ENCODE measurements around the gene XKRX. TPM values are rescaled to one million over a fixed set of nuclear protein-coding genes. Genes with fewer than 3 reads are reported as not detected.

Gene XKRX
- total RNA-seq, 4 donors from 2014 or later: 0.13 to 0.90 (median 0.16) TPM; not detected in 1

DNA sequence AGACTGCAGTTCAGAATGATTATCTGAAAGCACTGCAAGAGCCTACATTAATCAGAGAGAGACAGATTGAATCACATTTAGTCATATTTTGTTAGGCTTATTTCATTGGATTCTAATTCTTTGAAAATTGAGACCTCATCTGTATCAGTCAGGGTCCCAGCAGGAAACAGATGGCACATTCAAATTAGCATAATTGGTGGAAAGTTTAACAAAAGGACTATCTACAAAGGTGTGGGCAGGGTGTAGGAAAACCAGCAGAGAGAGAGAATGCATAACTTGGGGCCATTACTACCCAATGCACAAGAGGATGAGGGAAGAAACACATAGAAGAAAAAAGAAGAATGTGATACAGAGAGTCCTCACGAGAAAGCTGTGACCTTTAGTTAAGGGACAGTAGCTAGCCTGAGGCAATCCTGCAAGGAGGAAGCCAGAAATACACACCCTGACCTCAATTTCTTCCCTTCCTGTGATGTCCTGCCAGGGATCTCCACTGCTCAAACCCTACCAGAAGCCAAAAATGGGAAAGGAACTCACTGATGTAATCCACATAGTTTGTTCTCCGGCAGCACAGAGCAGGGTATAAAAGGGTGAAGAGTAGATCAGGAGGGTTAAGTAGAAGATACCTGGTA is 17.7 kb upstream of the XKRX start:
- intact Hi-C loops (cut with DNase I; ENCODE audit: low total_unique reads): no loop called here

GRCh38 chrX:100944601-100945000 is 15.9 kb upstream of the XKRX start:
- Histone ChIP-seq H3K4me3 (no peak overlapping the region), H3K36me3 (no peaks in the 10 kb centered on the region), H3K9me3 (no peaks in the 10 kb centered on the region), H3K4me1 (no peaks in the 10 kb centered on the region), H3K27me3 (no peaks in the 10 kb centered on the region), H3K27ac (no peak overlapping the region)
- ATAC-seq: no peak
- TF ChIP-seq, protein P1, sequence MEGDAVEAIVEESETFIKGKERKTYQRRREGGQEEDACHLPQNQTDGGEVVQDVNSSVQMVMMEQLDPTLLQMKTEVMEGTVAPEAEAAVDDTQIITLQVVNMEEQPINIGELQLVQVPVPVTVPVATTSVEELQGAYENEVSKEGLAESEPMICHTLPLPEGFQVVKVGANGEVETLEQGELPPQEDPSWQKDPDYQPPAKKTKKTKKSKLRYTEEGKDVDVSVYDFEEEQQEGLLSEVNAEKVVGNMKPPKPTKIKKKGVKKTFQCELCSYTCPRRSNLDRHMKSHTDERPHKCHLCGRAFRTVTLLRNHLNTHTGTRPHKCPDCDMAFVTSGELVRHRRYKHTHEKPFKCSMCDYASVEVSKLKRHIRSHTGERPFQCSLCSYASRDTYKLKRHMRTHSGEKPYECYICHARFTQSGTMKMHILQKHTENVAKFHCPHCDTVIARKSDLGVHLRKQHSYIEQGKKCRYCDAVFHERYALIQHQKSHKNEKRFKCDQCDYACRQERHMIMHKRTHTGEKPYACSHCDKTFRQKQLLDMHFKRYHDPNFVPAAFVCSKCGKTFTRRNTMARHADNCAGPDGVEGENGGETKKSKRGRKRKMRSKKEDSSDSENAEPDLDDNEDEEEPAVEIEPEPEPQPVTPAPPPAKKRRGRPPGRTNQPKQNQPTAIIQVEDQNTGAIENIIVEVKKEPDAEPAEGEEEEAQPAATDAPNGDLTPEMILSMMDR (IDR thresholded peaks at IDR 0.05 in 4 of 5, conservative IDR thresholded peaks at IDR 0.05 in 1 of 5): no peak
- TF ChIP-seq POLR2A (IDR thresholded peaks at IDR 0.05): no peak
- in situ Hi-C loops (cut with MboI; ENCODE audit: low sequenced_read_pairs in 4 of 4) (no loop called here), intact Hi-C loops (cut with DNase I; ENCODE audit: low total_unique reads) (no loop called here)
- DNase-seq: no peak

More for the DNA sequence above, 17.7 kb upstream of the XKRX start:
- Histone ChIP-seq H3K27ac (no peak overlapping the region), H3K9me3 (no peaks in the 10 kb centered on the region), H3K4me3 (no peak overlapping the region), H3K36me3 (no peaks in the 10 kb centered on the region), H3K4me1 (no peaks in the 10 kb centered on the region), H3K27me3 (no peaks in the 10 kb centered on the region)
- TF ChIP-seq, protein P1 (IDR thresholded peaks at IDR 0.05 in 4 of 5, conservative IDR thresholded peaks at IDR 0.05 in 1 of 5): no peak
- no peak for TF ChIP-seq POLR2A (IDR thresholded peaks at IDR 0.05)
- in situ Hi-C loops (cut with MboI; ENCODE audit: low sequenced_read_pairs in 4 of 4): no loop called here
- ATAC-seq: no peak
- no peak for DNase-seq

- ATAC-seq: no peak
- H3K4me1 ChIP-seq: no peaks in the 10 kb centered on the region
- intact Hi-C loops (cut with DNase I; ENCODE audit: low total_unique reads): no loop called here
- DNase-seq: no peak
- TF ChIP-seq, protein P1 (IDR thresholded peaks at IDR 0.05 in 4 of 5, conservative IDR thresholded peaks at IDR 0.05 in 1 of 5): no peak
- no peak for TF ChIP-seq POLR2A (IDR thresholded peaks at IDR 0.05)
- no peaks in the 10 kb centered on the region for H3K9me3 ChIP-seq
- H3K27ac ChIP-seq: no peak overlapping the region
- H3K27me3 ChIP-seq: no peaks in the 10 kb centered on the region
- in situ Hi-C loops (cut with MboI; ENCODE audit: low sequenced_read_pairs in 4 of 4): no loop called here
- H3K4me3 ChIP-seq: no peak overlapping the region
- H3K36me3 ChIP-seq: no peaks in the 10 kb centered on the region
Measured at GRCh38 chrX:100939333-100939732, 10.6 kb upstream of the XKRX start.

DNA sequence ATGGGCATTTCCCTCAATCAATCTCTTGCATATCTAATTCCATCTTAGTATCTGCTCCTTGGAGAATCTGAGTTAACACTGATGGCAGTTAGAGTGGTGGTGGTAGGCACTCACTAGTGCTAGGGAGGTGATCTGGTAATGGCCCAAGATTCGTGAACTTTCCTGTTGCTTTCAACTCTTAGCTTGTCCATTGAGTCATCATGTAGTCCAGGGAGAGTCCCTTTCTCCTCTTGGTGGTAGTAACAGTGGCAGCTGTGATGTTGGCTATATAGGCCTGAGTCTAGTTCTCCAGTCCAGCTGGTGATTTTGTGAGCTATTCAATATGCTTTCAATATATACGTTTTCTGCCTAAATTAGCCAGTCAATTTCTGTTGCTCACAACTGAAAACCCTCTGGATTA is 7.0 kb upstream of the XKRX start:
- DNase-seq (no peak), ATAC-seq (no peak)
- intact Hi-C loops (cut with DNase I; ENCODE audit: low total_unique reads): no loop called here
- in situ Hi-C loops (cut with MboI; ENCODE audit: low sequenced_read_pairs in 4 of 4): no loop called here
- Histone ChIP-seq H3K4me1 (no peaks in the 10 kb centered on the region), H3K9me3 (no peaks in the 10 kb centered on the region), H3K36me3 (no peaks in the 10 kb centered on the region), H3K27ac (no peak overlapping the region), H3K4me3 (no peak overlapping the region), H3K27me3 (no peaks in the 10 kb centered on the region)
- TF ChIP-seq, protein P1 (IDR thresholded peaks at IDR 0.05 in 4 of 5, conservative IDR thresholded peaks at IDR 0.05 in 1 of 5): no peak
- TF ChIP-seq POLR2A (IDR thresholded peaks at IDR 0.05): no peak

DNA sequence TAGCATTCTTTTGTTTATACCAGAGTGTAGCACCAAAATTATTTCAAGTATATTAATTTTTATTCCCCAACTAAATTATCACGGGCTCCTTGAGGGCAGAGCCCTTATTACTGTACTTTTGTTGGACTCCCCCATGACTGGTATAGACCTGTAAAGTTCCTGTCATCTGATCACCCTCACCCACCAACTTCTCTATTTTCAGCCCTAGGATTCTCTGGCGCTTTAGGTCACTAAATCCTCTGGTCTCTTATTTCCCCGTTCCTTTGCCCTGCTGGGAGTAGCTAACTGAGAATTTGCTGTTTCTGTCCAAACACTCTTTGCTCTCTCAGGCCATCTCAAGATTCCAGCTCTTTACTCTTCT is 3.2 kb upstream of the XKRX start:
- Histone ChIP-seq H3K27ac (no peak overlapping the region), H3K4me3 (no peak overlapping the region), H3K36me3 (no peaks in the 10 kb centered on the region), H3K9me3 (no peaks in the 10 kb centered on the region), H3K4me1 (no peaks in the 10 kb centered on the region), H3K27me3 (peaks cover 0 to 14% (median 5%) of the 10 kb centered on the region in 3 donors)
- DNase-seq (no peak), ATAC-seq (no peak)
- no peak for TF ChIP-seq POLR2A (IDR thresholded peaks at IDR 0.05)
- TF ChIP-seq, protein P1 (IDR thresholded peaks at IDR 0.05 in 4 of 5, conservative IDR thresholded peaks at IDR 0.05 in 1 of 5): no peak
- intact Hi-C loops (cut with DNase I; ENCODE audit: low total_unique reads): no loop called here
- in situ Hi-C loops (cut with MboI; ENCODE audit: low sequenced_read_pairs in 4 of 4): no loop called here

Data from gastrocnemius medialis (tissue), 4 donors.